NCI-H1105 treated with DMSO at 0.1 percent for 48 hours (cell line): ENCODE measurements around the gene ZNF784.

ENCODE experiments used
- DNase-seq: peaks from one replicate; lab custom pipeline; 2025; lab: John Stamatoyannopoulos, UW

The ZNF784 gene

GRCh38 chr19:55602104-55603001, 22.0 kb downstream of the ZNF784 start:
- no peak for DNase-seq

- DNase-seq = no peak
Observed at GRCh38 chr19:55601084-55601483, 23.3 kb downstream of the ZNF784 start.

GRCh38 chr19:55600662-55601028, 23.7 kb downstream of the ZNF784 start:
- no peak for DNase-seq

- peak; percentile 96 for DNase-seq
Observed at GRCh38 chr19:55599842-55600661, 24.3 kb downstream of the ZNF784 start, which contains the start of gene ZNF524. TSS of gene ZNF524 (plus strand) at chr19:55600288. CDS start at chr19:55602113, 1,825 bp downstream.

GRCh38 chr19:55599468-55599841, 24.9 kb downstream of the ZNF784 start, which contains the start of gene FIZ1:
TSS of gene FIZ1 (minus strand) at chr19:55599517. CDS start at chr19:55597865, 1,652 bp downstream.
- DNase-seq = peak; percentile 99

- DNase-seq = peak; percentile 88
Observed at GRCh38 chr19:55598719-55599467, 25.5 kb downstream of the ZNF784 start.

GRCh38 chr19:55598034-55598433, 26.3 kb downstream of the ZNF784 start:
- no peak for DNase-seq

- no peak for DNase-seq
Observed at GRCh38 chr19:55597501-55597921, 26.9 kb downstream of the ZNF784 start.

- no peak for DNase-seq
Observed at GRCh38 chr19:55596304-55596703, 28.1 kb downstream of the ZNF784 start.

GRCh38 chr19:55594996-55595545, 29.3 kb downstream of the ZNF784 start:
- DNase-seq = no peak

- DNase-seq = no peak
Observed at GRCh38 chr19:55593096-55593772, 31.1 kb downstream of the ZNF784 start.

GRCh38 chr19:55592391-55593090, 31.8 kb downstream of the ZNF784 start:
- no peak for DNase-seq

GRCh38 chr19:55591555-55591954, 32.8 kb downstream of the ZNF784 start:
- no peak for DNase-seq

GRCh38 chr19:55590617-55591016, 33.7 kb downstream of the ZNF784 start:
- no peak for DNase-seq

- DNase-seq = no peak
Observed at GRCh38 chr19:55590109-55590508, 34.3 kb downstream of the ZNF784 start.

- no peak for DNase-seq
Observed at GRCh38 chr19:55588738-55589137, 35.6 kb downstream of the ZNF784 start.

GRCh38 chr19:55586976-55587668, 37.2 kb downstream of the ZNF784 start:
- peak; percentile 97 for DNase-seq

- peak; percentile 18 for DNase-seq
Observed at GRCh38 chr19:55585658-55586339, 38.6 kb downstream of the ZNF784 start.

- no peak for DNase-seq
Observed at GRCh38 chr19:55584871-55585270, 39.5 kb downstream of the ZNF784 start.
